Measurements from ENCODE around the gene CAPN5.

CAPN5 gene

GRCh38 chr11:77119531-77119936, 52.8 kb downstream of the CAPN5 start:
- Mint-ChIP-seq H3K27me3 (ENCODE audit: low read depth, poor library complexity) (peaks cover 3% of the 10 kb centered on the region), H3K9me3 (no peaks in the 10 kb centered on the region), H3K4me1 (peaks cover 5% of the 10 kb centered on the region), H3K27ac (no peak overlapping the region), H3K4me3 (no peak overlapping the region), H3K36me3 (ENCODE audit: low read depth) (peaks cover 6% of the 10 kb centered on the region)
- DNase-seq: no peak
- TF ChIP-seq CTCF (IDR thresholded peaks at IDR 0.05): no peak

- H3K9me3 Mint-ChIP-seq: no peaks in the 10 kb centered on the region
- H3K4me1 Mint-ChIP-seq: peaks cover 5% of the 10 kb centered on the region
- peaks cover 6% of the 10 kb centered on the region for H3K36me3 Mint-ChIP-seq (ENCODE audit: low read depth)
- no peak for TF ChIP-seq CTCF (IDR thresholded peaks at IDR 0.05)
- no peak overlapping the region for H3K4me3 Mint-ChIP-seq
- no peak overlapping the region for H3K27ac Mint-ChIP-seq
- no peak for DNase-seq
- peaks cover 3% of the 10 kb centered on the region for H3K27me3 Mint-ChIP-seq (ENCODE audit: low read depth, poor library complexity)
Measured at GRCh38 chr11:77120571-77120970, 53.8 kb downstream of the CAPN5 start.

- no peak for TF ChIP-seq CTCF (IDR thresholded peaks at IDR 0.05)
- Mint-ChIP-seq H3K36me3 (ENCODE audit: low read depth) (peaks cover 6% of the 10 kb centered on the region), H3K4me3 (no peak overlapping the region), H3K9me3 (no peaks in the 10 kb centered on the region), H3K4me1 (peaks cover 5% of the 10 kb centered on the region), H3K27ac (no peak overlapping the region), H3K27me3 (ENCODE audit: low read depth, poor library complexity) (peaks cover 3% of the 10 kb centered on the region)
- no peak for DNase-seq
Measured at GRCh38 chr11:77121096-77121640, 54.4 kb downstream of the CAPN5 start.

GRCh38 chr11:77121876-77122575, 55.3 kb downstream of the CAPN5 start:
- no peak for DNase-seq
- peaks cover 10% of the 10 kb centered on the region for H3K4me1 Mint-ChIP-seq
- H3K9me3 Mint-ChIP-seq: no peaks in the 10 kb centered on the region
- no peak overlapping the region for H3K4me3 Mint-ChIP-seq
- H3K27me3 Mint-ChIP-seq (ENCODE audit: low read depth, poor library complexity): peaks cover 3% of the 10 kb centered on the region
- H3K27ac Mint-ChIP-seq: no peak overlapping the region
- no peak for TF ChIP-seq CTCF (IDR thresholded peaks at IDR 0.05)
- H3K36me3 Mint-ChIP-seq (ENCODE audit: low read depth): peaks cover 6% of the 10 kb centered on the region

- no peaks in the 10 kb centered on the region for H3K9me3 Mint-ChIP-seq
- peaks cover 10% of the 10 kb centered on the region for H3K4me1 Mint-ChIP-seq
- H3K4me3 Mint-ChIP-seq: no peak overlapping the region
- peaks cover 6% of the 10 kb centered on the region for H3K36me3 Mint-ChIP-seq (ENCODE audit: low read depth)
- DNase-seq: no peak
- H3K27ac Mint-ChIP-seq: no peak overlapping the region
- no peak for TF ChIP-seq CTCF (IDR thresholded peaks at IDR 0.05)
- H3K27me3 Mint-ChIP-seq (ENCODE audit: low read depth, poor library complexity): peaks cover 3% of the 10 kb centered on the region
Measured at GRCh38 chr11:77122576-77123212, 55.9 kb downstream of the CAPN5 start.
